ENCODE results near the gene GRIK2. TPM values are rescaled to one million over a fixed set of nuclear protein-coding genes. Genes with fewer than 3 reads are reported as not detected.

The GRIK2 gene
- total and polyA plus RNA-seq, 2 donors (not counting 3 experiments of a cell fraction or from before 2014, with no cell fraction given): not detected

DNA sequence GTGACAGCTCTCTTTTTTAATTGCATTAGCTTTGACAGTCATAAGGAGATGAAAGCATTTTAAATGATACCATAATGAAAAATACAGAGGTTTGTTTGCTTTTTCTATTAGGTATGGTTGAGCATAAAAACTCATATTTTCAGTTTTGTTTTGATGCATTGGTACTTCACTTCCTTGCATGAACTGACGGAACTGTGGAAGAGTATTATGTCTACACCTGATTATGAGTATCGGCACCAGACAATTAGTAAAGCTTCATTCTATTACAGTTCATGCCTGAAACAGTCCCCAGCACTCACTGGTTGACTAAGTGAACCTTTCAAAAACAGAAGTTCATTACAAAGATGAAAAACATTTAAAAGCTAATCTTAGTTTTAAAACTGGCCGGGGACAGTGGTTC lies 593.0 kb downstream of the GRIK2 start:
- dilution Hi-C loops (cut with MboI; ENCODE audit: extremely low pct_ligation_motif_present, low sequenced_read_pairs): no loop called here

More for the DNA sequence above, 593.0 kb downstream of the GRIK2 start:
- CTCF ChIA-PET: no interaction called here
- no TSS peak for BruUV-seq (replicated peaks)
- DNase-seq (ENCODE audit: low read depth, low spot score) (no peak), FAIRE-seq (no peak)
- no peaks in the 10 kb centered on the region for H3K9me3 ChIP-seq (replicated peaks; ENCODE audit: control insufficient read depth, insufficient read depth, low read length)
- no peaks in the 10 kb centered on the region for H4K20me1 ChIP-seq (replicated peaks; ENCODE audit: control insufficient read depth, extremely low read depth, insufficient read depth, low read length)
- H3K27ac ChIP-seq (ENCODE audit: insufficient read depth, low read depth, low read length): no peak overlapping the region
- H3K9ac ChIP-seq (replicated peaks; ENCODE audit: extremely low read depth, insufficient read depth, low read length): no peak overlapping the region
- no peaks in the 10 kb centered on the region for H3K4me1 ChIP-seq (ENCODE audit: control insufficient read depth, extremely low read depth, insufficient read depth, low read length)
- no peak overlapping the region for H2AFZ ChIP-seq (ENCODE audit: low read depth, low read length)
- no peaks in the 10 kb centered on the region for H3K79me2 ChIP-seq (ENCODE audit: control insufficient read depth, insufficient read depth, low read length)
- no peak for TF ChIP-seq EZH2 (IDR thresholded peaks at IDR 0.05; ENCODE audit: borderline replicate concordance, low read depth, low read length, severe bottlenecking)
- no peak for TF ChIP-seq FOS (IDR thresholded peaks at IDR 0.05; ENCODE audit: borderline replicate concordance, insufficient read depth, low read length)
- no peak for TF ChIP-seq MYC (IDR thresholded peaks at IDR 0.05; ENCODE audit: low read depth, low read length)
- TF ChIP-seq, protein P1, sequence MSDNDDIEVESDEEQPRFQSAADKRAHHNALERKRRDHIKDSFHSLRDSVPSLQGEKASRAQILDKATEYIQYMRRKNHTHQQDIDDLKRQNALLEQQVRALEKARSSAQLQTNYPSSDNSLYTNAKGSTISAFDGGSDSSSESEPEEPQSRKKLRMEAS (IDR thresholded peaks at IDR 0.05; ENCODE audit: insufficient read depth, insufficient read length): no peak
- TF ChIP-seq JUN (IDR thresholded peaks at IDR 0.05; ENCODE audit: borderline replicate concordance, insufficient read depth, insufficient read length, low read depth): no peak
- TF ChIP-seq, protein P2, sequence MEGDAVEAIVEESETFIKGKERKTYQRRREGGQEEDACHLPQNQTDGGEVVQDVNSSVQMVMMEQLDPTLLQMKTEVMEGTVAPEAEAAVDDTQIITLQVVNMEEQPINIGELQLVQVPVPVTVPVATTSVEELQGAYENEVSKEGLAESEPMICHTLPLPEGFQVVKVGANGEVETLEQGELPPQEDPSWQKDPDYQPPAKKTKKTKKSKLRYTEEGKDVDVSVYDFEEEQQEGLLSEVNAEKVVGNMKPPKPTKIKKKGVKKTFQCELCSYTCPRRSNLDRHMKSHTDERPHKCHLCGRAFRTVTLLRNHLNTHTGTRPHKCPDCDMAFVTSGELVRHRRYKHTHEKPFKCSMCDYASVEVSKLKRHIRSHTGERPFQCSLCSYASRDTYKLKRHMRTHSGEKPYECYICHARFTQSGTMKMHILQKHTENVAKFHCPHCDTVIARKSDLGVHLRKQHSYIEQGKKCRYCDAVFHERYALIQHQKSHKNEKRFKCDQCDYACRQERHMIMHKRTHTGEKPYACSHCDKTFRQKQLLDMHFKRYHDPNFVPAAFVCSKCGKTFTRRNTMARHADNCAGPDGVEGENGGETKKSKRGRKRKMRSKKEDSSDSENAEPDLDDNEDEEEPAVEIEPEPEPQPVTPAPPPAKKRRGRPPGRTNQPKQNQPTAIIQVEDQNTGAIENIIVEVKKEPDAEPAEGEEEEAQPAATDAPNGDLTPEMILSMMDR (IDR thresholded peaks at IDR 0.05; ENCODE audit: extremely low read depth in 1 of 2, insufficient read depth in 1 of 2, low read depth in 1 of 2, low read length in 2 of 2): no peak
- no peak for TF ChIP-seq POLR2A (IDR thresholded peaks at IDR 0.05; ENCODE audit: low read depth, low read length)
- TF ChIP-seq POLR2AphosphoS5 (IDR thresholded peaks at IDR 0.05; ENCODE audit: insufficient read depth, low read depth, low read length): no peak
- no peak for TF ChIP-seq GATA2 (IDR thresholded peaks at IDR 0.05; ENCODE audit: insufficient read depth, insufficient read length, low read depth, low read length)
- no peaks in the 10 kb centered on the region for H3K36me3 ChIP-seq (ENCODE audit: control insufficient read depth in 2 of 2, extremely low read depth in 1 of 2, insufficient read depth in 2 of 2, low read length in 2 of 2)
- POLR2A ChIA-PET: no interaction called here
- no peak overlapping the region for H3K4me3 ChIP-seq (replicated peaks in 1 of 3; ENCODE audit: insufficient read depth in 1 of 3, low read depth in 1 of 3, low read length in 3 of 3)
- no peak overlapping the region for H3K4me2 ChIP-seq (ENCODE audit: insufficient read depth, low read length)
- H3K9me1 ChIP-seq (replicated peaks; ENCODE audit: control insufficient read depth, extremely low read depth, insufficient read depth, low read length): no peaks in the 10 kb centered on the region
- intact Hi-C loops (cut with micrococcal nuclease): no loop called here
- H3K27me3 ChIP-seq (ENCODE audit: control insufficient read depth in 2 of 2, insufficient read depth in 2 of 2, low read length in 2 of 2): no peaks in the 10 kb centered on the region

Data from endothelial cell of umbilical vein (primary cell).